HG03135 (cell line): ENCODE measurements around the gene ZFYVE28.
"Not testable (repeated sequence)": the region's sequence is repeated elsewhere in the genome, so short reads cannot be mapped to it uniquely, and the experiment has no call there.

Experiments used
- ATAC-seq: cut with Tn5 transposase; IDR thresholded peaks from one replicate; pipeline ENCODE4 v1.9.1; 2021; ENCODE audit warnings: mild to moderate bottlenecking, moderate library complexity; ENCODE audit not compliant: unreplicated experiment

ZFYVE28 gene

GRCh38 chr4:2275546-2276251 is 142.7 kb downstream of the ZFYVE28 start:
- ATAC-seq: no peak

- not testable (repeated sequence) for ATAC-seq
Measured at GRCh38 chr4:2275044-2275397, 143.4 kb downstream of the ZFYVE28 start.

- no peak for ATAC-seq
Measured at GRCh38 chr4:2274320-2275043, 144.0 kb downstream of the ZFYVE28 start.

GRCh38 chr4:2273657-2274319 is 144.7 kb downstream of the ZFYVE28 start:
- no peak for ATAC-seq

- ATAC-seq: no peak
Measured at GRCh38 chr4:2273221-2273620, 145.2 kb downstream of the ZFYVE28 start.

GRCh38 chr4:2272828-2273120 is 145.7 kb downstream of the ZFYVE28 start:
- ATAC-seq: no peak

GRCh38 chr4:2272026-2272827 is 146.2 kb downstream of the ZFYVE28 start:
- no peak for ATAC-seq

- no peak for ATAC-seq
Measured at GRCh38 chr4:2271279-2272025, 147.0 kb downstream of the ZFYVE28 start.

GRCh38 chr4:2270341-2271165 is 147.9 kb downstream of the ZFYVE28 start:
- ATAC-seq: no peak

- ATAC-seq: no peak
Measured at GRCh38 chr4:2269618-2270163, 148.8 kb downstream of the ZFYVE28 start.

- no peak for ATAC-seq
Measured at GRCh38 chr4:2269206-2269531, 149.3 kb downstream of the ZFYVE28 start.

GRCh38 chr4:2268357-2269205 is 149.9 kb downstream of the ZFYVE28 start:
- ATAC-seq: no peak

GRCh38 chr4:2267841-2268240 is 150.6 kb downstream of the ZFYVE28 start:
- ATAC-seq: no peak

GRCh38 chr4:2267320-2267811 is 151.1 kb downstream of the ZFYVE28 start:
- no peak for ATAC-seq

GRCh38 chr4:2266821-2267220 is 151.6 kb downstream of the ZFYVE28 start:
- ATAC-seq: no peak

- no peak for ATAC-seq
Measured at GRCh38 chr4:2266181-2266580, 152.3 kb downstream of the ZFYVE28 start.

GRCh38 chr4:2265113-2266110 is 153.0 kb downstream of the ZFYVE28 start:
- no peak for ATAC-seq
